ENCODE data around the gene RGL4.

DNA sequence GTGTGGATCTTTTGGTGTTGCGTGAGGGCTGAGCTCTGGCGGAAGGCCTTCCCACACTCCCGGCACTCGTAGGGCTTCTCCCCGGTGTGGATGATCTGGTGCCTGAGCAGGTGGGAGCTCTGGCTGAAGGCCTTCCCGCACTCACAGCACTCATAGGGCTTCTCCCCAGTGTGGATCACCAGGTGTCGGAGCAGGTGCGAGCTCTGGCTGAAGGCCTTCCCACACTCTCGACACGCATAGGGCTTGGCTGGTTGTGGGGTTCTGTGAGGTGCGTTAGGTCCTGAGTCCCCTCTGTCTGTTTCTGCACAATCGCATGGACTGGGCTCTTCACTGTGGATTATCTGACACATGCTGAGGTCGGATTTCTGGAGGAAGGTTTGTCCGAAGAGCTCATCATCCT lies 53.7 kb downstream of the RGL4 start:
- no peak for TF ChIP-seq EZH2 (IDR thresholded peaks at IDR 0.05; ENCODE audit: borderline replicate concordance, insufficient read depth, low read depth, low read length, poor library complexity, severe bottlenecking)
- TF ChIP-seq, protein P1, sequence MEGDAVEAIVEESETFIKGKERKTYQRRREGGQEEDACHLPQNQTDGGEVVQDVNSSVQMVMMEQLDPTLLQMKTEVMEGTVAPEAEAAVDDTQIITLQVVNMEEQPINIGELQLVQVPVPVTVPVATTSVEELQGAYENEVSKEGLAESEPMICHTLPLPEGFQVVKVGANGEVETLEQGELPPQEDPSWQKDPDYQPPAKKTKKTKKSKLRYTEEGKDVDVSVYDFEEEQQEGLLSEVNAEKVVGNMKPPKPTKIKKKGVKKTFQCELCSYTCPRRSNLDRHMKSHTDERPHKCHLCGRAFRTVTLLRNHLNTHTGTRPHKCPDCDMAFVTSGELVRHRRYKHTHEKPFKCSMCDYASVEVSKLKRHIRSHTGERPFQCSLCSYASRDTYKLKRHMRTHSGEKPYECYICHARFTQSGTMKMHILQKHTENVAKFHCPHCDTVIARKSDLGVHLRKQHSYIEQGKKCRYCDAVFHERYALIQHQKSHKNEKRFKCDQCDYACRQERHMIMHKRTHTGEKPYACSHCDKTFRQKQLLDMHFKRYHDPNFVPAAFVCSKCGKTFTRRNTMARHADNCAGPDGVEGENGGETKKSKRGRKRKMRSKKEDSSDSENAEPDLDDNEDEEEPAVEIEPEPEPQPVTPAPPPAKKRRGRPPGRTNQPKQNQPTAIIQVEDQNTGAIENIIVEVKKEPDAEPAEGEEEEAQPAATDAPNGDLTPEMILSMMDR (IDR thresholded peaks at IDR 0.05), result no peak

Data from B cell (primary cell).